Activated CD4-positive, alpha-beta T cell treated with anti-CD3 and anti-CD28 coated beads, Interleukin-2, amount 50 U/mL, for 4 hours (primary cell): Measurements from ENCODE around the gene TNS1.
A peak's percentile ranks its signal among the peaks of the same experiment; 100 is the strongest.
"Not testable (repeated sequence)": the region's sequence is repeated elsewhere in the genome, so short reads cannot be mapped to it uniquely, and the experiment has no call there.

Source experiments
- DNase-seq, 2 experiments: peaks; one replicate each; pipeline ENCODE4 v3.0.0-alpha.2; 2020

Gene TNS1

DNA sequence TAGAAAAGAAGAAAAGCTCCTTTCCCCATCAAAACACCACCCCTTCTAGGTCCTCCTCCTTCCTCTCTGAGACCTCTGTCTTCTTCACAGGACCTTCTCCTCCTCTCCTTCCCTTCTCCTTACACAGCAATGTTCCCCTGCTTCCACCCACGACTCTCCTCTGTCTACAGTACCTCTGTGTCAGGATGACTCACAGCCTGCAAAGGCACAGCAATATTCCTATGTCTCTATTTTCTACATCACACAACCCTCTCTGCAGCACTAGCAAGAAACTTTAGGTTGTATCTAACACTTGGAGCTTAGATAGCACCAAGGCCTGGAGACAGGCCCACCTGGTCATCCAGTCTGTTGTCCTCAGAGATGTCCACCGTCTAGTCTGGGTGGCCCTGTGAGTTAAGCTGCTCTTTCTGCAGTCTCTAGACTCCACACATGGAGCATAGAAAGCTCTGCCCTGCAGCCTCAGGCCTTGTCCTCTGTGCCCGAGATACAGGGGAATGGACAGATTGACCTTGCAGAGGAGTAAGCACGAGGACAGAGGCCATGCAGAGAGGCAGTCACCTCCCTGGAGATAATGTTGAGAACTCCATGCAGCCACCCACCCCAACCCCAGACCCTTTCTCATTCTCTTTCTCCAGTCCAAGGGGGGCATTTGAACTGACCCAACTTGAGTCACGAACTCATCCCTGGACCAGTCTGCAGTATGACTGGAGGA, 212.0 kb downstream of the TNS1 start:
- no peak for DNase-seq

- no peak for DNase-seq
Measured at GRCh38 chr2:217790195-217790594, 212.6 kb downstream of the TNS1 start.

DNA sequence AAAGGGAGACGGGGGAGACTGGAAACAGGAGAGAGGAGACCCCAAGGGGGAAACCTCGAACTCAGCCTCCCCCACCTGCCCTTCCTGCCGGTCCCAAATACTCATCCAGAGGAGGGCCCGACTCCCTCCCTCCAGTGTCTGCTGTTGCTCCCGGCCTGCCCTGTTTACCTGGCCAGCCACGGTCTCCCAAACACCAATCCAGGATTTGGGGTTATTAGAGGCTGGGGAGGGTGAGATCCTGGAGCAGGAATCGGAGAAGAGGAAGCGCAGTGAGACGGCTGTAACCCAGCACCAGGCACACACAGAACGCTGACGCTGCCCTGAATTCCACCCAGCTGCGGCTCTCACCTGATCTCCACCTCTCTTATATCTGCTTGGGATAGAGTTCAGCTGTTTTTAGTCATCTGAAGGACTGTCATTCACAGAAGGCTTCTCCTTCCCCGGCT, 213.0 kb downstream of the TNS1 start:
- no peak for DNase-seq

DNA sequence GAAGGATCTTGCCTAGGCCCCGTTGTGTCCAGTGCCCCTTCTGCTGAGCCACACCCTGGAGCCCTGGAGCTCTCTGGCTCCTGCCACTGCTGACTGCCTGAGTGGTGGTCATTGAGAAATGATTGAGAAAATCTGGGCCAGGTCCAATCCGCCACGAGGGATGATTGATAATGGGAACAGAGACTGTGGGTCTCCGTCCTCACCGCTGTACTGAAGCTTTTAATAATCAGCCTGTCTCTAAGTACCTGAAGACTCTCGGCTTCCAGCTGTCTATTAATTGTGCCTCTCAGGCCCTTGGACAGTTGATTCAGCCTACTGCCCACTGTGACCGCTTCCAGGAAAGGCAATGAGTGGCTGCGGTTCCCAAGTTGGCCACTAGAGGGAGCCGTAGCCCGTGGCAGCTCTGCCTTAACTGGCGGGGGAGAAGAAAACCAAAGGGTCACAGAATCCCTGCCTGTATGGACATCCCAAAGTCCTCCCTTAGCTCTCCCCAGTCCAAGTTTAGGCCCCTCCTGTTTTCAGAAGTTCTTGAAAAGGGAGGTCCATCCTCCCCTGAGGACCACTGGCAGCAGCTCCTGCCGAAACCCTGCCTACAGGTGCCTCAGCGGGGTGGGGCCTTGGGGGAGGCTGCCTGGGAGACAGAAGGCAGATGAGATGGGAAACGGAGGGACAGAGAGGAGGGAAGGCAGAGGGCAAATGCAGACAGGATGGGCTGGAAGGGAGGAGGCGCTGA, 213.6 kb downstream of the TNS1 start:
- DNase-seq, result peak; percentile 62 to 68

- DNase-seq, result no peak
Measured at GRCh38 chr2:217788669-217789002, 214.2 kb downstream of the TNS1 start.

DNA sequence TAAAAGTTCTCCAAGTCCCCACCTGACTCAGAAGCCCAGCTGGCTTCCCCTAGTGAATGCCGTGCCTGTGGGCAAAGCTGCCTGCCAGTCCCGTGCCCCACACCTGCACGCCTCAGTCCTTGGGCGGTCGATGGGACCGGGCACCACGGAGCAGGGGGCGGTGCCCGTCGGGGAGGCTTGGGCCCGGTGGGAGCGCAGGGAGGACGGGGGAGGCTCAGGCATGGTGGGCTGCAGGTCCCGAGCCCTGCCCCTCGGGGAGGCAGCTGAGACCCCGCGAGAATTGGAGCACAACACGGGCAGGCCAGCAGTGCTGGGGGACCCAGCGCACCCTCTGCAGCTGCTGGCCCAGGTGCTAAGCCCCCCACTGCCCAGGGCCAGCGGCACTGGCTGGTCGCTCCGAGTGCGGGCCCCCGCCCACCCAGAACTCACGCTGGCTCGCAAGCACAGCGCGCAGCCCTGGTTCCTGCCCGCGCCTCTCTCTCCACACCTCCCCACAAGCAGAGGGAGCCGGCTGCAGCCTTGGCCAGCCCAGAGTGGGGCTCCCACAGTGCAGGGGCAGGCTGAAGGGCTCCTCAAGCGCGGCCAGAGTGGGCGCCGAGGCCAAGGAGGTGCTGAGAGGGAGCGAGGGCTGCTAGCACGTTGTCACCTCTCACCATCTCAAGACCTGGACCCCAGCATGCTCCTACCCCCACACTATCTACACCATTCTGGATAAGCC, 215.5 kb downstream of the TNS1 start:
- no peak for DNase-seq

DNA sequence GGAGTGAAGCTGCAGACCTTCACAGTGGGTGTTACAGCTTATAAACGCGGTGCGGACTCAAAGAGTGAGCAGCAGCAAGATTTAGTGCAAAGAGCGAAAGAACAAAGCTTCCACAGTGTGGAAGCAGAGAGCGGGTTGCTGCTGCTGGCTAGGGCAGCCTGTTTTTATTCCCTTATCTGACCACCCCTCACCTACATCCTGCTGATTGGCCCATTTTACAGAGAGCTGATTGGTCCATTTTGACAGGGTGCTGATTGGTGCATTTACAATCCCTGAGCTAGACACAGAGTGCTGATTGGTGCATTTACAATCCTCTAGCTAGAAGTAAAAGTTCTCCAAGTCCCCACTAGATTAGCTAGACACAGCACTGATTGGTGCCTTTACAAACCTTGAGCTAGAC, 216.2 kb downstream of the TNS1 start:
- DNase-seq, result not testable (repeated sequence)

DNA sequence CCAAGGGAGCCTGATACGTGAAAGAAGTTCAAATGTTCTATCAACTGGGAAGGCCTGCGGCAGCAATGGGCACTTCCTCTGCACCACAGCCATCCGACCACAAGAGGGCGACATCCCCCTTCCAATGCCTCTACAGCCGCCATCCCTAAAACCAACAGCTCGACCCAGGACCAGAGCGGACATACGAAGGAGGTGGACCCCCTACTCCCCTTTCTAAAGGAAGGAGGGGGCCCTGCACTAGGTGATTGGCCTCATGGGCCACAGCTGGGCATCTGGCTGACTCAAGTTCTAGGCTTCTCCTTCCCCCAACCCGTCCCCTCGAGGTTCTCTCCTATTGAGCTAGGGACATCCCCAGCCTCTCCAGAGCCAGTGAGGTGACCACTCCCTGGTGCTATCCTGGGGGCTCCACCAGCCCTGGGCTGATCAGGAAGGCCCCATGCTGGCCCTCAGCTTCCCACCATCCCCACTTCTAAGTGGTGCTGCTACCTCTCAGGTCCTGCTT, 217.2 kb downstream of the TNS1 start:
- peak; percentile 58 to 68 for DNase-seq

DNA sequence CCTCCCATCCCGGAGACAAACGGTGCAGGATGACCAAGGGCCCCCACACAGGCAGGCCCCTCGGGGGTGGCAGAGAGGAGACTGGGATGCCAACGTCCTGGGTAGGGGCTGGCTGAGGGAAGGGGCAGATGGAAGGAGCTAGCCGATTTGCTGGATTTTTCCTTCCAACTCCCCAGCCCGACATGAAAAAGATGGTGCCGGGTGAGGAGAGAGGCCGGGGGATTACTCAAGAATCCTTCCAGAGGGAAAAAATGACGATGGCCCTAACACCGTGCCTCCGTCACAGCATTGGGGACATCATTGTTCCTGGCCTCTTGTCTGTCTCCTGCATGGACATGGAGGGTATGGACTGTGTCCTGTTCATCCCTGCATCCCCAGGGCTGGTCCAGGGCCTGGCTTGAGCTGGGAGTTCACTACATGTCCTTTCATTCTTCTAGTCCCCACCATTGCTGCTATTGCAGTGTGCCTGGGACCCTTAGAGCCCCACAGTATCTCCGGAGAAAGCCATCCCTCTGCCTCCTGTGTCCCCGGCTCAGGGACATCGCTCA, 217.7 kb downstream of the TNS1 start:
- DNase-seq, result no peak

DNA sequence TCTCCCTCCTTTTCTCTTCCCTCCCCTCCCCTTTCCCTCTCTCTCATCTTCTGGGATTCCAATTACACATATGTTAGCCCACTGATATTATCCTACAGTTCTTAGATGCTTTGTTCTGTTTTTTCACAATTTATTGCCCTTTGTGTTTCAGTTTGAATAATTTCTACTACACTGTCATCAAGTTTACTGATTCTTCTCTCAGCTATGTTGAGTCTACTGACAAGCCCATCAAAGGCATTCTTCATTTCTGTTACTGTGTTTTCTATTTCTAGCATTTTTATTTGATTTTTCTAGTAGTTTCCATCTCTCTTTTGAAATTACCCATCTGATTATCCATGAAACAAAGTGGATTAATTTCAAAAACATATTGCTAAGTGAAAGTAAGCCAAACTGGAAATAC, 219.6 kb downstream of the TNS1 start:
- DNase-seq, result no peak

DNA sequence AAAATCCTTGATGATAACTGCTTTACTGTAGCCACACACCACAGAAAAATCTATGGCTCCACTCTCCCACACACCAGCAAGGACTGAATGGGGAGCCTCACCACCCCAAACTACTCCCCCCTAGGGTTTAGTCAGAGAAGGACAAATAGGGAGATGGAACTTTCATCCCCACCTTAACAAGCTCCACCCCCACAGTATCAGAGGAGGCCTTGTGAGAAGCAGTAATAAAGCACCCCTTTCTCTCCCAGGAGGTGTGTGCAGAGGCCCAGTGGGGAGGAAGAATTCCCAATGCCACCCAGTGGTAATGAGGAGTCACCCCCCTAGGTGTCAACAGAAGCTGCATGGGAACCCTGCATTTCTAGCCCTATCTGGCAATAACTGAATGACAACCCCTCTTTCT, 224.9 kb downstream of the TNS1 start:
- DNase-seq, result no peak

DNA sequence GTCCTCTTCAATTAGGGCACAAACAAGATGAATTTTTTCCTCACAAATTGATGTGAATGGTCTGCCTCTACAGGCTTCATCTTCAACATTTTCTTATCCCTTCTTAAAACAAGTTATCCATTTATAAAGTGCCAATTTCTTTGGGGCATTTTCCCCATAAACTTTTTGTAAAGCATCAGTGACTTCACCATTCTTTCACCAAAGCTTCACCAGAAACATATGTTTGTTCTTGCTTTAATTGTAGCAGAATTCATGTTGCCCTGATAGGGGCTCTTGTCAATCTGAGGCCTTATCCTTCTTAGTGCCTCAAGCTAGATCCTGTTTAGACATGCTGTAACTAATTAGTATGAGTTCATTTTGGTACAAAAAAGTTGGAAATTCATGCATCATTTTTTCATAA, 226.2 kb downstream of the TNS1 start:
- no peak for DNase-seq

DNA sequence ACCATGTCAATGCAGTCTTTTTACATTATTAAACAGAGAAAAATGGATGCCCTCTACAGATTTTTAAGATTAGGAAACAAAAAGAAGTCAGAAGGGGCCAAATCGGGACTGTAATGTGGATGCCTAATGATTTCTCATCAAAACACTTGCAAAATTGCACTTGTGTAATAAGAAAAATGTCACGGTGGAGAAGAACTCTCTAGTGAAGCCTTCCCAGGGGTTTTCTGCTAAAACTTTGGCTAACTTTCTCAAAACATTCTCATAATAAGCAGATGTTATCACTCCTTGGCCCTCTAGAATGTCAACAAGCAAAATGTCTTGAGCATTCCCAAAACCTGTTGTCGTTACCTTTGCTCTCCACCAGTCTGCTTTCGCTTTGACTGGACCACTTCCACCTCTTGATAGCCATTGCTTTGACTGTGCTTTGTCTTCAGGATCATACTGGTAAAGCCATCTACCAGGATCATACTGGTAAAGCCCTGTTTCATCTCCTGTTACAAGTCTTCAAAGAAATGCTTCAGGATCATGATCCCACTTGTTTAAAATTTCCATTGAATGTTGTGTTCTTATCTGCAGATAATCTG, 226.8 kb downstream of the TNS1 start:
- no peak for DNase-seq

- no peak for DNase-seq
Measured at GRCh38 chr2:217774232-217774631, 228.6 kb downstream of the TNS1 start.

DNA sequence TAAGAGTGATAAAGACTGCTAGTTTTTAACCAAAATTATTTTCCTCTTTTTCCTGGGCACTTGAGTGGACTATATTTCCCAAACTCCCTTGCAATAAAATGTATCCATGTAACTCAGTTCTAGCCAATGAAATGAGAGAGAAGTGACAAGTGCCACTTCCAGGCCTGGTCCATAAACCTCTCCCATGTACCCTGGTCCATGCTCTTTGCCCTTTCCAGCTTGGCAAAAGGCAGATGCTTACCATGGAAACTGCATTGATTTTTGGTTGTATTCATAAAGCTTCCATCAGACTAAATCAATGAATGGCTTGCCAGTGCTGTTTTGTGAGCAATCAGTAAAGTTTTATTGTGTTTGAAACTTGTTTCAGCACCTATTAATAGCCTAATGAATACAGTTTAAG, 229.3 kb downstream of the TNS1 start:
- no peak for DNase-seq

- no peak for DNase-seq
Measured at GRCh38 chr2:217766356-217766755, 236.4 kb downstream of the TNS1 start.

- no peak for DNase-seq
Measured at GRCh38 chr2:217761645-217762277, 241.0 kb downstream of the TNS1 start.

DNA sequence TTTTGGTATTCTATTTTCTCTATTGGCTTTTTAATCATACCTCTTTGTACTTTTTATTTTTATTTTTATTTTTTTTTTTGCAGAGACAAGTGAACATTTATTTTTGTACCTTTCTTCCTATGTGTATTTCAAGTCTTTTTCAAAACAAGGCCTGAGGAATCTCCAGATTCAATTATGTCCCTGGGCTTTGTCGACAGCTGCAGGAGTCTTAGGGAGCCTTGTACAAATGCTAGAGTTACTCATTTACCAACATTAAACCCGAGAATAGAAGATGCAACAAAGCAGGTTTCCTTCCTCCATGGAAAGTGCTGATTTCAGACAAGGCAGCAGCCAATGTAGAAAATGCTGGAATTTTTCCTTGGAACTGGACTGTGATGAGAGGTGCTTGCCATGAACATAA, 242.8 kb downstream of the TNS1 start:
- DNase-seq, result no peak

GRCh38 chr2:217757108-217757463, 245.7 kb downstream of the TNS1 start:
- no peak for DNase-seq

- peak; percentile 50 to 54 for DNase-seq
Measured at GRCh38 chr2:217756375-217757107, 246.3 kb downstream of the TNS1 start.

GRCh38 chr2:217755027-217755745, 247.6 kb downstream of the TNS1 start:
- DNase-seq, result no peak
